ENCODE results near the gene CDT1. TPM values are rescaled to one million over a fixed set of nuclear protein-coding genes. Genes with fewer than 3 reads are reported as not detected.
A peak's percentile ranks its signal among the peaks of the same experiment; 100 is the strongest.

CDT1 gene
- total and polyA plus RNA-seq, 2 donors from 2014 or later, result 0.56 to 1.5 TPM

DNA sequence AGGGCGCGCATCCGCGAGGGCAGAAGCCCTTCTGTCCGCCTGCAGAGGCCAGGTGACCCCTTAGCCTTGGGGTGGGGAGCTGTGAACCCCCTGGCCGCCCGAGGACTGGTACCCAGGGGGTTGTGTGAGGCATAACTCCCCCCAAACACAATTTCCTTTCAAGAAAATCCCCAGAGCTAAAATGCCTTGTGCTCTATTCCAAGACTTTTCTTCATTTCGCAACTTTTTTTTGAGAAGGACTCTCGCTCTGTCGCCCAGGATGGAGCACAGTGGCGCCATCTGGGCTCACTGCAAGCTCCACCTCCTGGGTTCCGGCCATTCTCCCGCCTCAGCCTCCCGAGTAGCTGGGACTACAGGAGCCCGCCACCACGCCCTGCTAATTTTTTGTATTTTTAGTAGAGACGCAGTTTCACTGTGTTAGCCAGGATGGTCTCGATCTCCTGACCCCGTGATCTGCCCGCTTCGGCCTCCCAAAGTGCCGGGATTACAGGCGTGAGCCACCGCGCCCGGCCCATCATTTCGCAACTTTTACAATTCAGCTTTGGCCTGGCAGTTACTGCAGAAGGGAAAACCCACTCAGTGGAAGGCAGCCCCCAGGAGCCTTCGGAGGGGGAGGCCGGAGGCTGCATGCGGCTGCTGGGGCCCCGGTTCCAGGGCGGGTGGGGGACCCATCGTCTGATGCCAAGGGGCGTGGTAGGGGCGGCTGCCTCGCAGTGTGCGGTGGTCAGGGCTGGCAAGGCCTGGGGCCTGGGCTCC, 9.1 kb downstream of the CDT1 start:
- H3K9ac ChIP-seq (ENCODE audit: low read length in 3 of 3), result peak overlapping the region in 1 of 3 donors; percentile 10
- FAIRE-seq (no peak), DNase-seq (peak in 1 of 5 donors; percentile 86)

DNA sequence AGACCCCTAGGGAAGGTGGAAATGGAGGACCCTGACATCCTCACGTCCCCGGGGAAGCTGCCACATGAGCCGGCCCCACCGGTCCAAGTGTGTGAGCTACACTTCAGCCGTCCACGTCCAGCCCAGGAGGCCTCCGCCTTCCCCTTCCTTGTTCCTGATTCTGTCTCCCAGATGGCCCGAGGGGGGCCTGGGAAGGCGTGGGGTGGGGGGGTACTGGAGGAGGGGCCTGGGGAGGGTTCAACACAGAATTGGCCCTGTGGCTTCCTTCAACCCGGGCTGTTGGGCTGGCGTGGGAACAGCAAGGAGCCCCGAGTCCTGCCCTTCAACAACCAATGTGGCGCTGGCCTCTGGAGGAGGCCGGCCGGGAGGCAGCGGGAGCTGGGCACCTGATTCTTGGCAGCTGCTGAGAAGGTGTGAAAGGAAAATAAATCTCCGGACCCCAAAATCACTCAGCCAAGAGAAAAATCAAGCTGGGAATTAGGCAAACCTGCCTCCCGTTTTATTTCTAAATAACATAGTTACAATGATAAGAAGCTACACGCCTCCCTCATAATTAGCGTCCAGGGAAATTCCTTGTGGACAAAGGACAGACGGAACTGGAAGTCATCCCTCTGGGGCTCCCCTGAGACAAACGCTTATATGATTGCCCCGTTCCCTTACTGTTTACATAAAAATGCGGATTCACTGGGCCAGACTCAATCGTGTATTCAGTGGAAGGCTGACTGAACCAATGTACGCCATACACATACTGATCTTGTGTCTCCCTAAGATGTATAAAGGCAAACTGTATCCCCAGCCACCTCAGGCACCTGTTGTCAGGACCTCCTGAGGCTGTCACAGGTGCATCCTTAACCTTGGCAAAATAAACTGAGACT, 9.9 kb downstream of the CDT1 start:
- TF ChIP-seq, protein P1, sequence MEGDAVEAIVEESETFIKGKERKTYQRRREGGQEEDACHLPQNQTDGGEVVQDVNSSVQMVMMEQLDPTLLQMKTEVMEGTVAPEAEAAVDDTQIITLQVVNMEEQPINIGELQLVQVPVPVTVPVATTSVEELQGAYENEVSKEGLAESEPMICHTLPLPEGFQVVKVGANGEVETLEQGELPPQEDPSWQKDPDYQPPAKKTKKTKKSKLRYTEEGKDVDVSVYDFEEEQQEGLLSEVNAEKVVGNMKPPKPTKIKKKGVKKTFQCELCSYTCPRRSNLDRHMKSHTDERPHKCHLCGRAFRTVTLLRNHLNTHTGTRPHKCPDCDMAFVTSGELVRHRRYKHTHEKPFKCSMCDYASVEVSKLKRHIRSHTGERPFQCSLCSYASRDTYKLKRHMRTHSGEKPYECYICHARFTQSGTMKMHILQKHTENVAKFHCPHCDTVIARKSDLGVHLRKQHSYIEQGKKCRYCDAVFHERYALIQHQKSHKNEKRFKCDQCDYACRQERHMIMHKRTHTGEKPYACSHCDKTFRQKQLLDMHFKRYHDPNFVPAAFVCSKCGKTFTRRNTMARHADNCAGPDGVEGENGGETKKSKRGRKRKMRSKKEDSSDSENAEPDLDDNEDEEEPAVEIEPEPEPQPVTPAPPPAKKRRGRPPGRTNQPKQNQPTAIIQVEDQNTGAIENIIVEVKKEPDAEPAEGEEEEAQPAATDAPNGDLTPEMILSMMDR (IDR thresholded peaks at IDR 0.05; ENCODE audit: borderline replicate concordance, extremely low read depth, insufficient read depth), result no peak
- Histone ChIP-seq H3K4me1 (ENCODE audit: control insufficient read depth in 2 of 3, insufficient read depth in 2 of 3, low read depth in 1 of 3, low read length in 3 of 3) (peaks cover 0 to 15% (median 6%) of the 10 kb centered on the region in 3 donors), H3K27ac (ENCODE audit: low read depth in 2 of 2, low read length in 2 of 2) (no peak overlapping the region), H3K27me3 (ENCODE audit: control insufficient read depth, insufficient read depth, low read length) (no peaks in the 10 kb centered on the region), H3K36me3 (ENCODE audit: control insufficient read depth in 2 of 3, insufficient read depth in 3 of 3, low read length in 3 of 3) (no peaks in the 10 kb centered on the region), H3K4me3 (ENCODE audit: low read length in 3 of 3) (no peak overlapping the region), H3K9me3 (ENCODE audit: control insufficient read depth in 2 of 3, insufficient read depth in 1 of 3, low read length in 3 of 3) (no peaks in the 10 kb centered on the region), H3K9ac (ENCODE audit: low read length in 3 of 3) (no peak overlapping the region)
- FAIRE-seq (no peak), DNase-seq (no peak)
- intact Hi-C loops (cut with DNase I), result no loop called here

More for the DNA sequence above, 9.1 kb downstream of the CDT1 start:
- H3K9me3 ChIP-seq (ENCODE audit: control insufficient read depth in 2 of 3, insufficient read depth in 1 of 3, low read length in 3 of 3), result no peaks in the 10 kb centered on the region
- H3K27ac ChIP-seq (ENCODE audit: low read depth in 2 of 2, low read length in 2 of 2), result peak overlapping the region; percentile 60 to 82
- TF ChIP-seq, protein P1 (IDR thresholded peaks at IDR 0.05; ENCODE audit: borderline replicate concordance, extremely low read depth, insufficient read depth), result no peak
- peak overlapping the region in 2 of 3 donors; percentile 65 to 66 for H3K4me3 ChIP-seq (ENCODE audit: low read length in 3 of 3)
- H3K4me1 ChIP-seq (ENCODE audit: control insufficient read depth in 2 of 3, insufficient read depth in 2 of 3, low read depth in 1 of 3, low read length in 3 of 3), result peaks cover 0 to 15% (median 6%) of the 10 kb centered on the region in 3 donors
- no peaks in the 10 kb centered on the region for H3K36me3 ChIP-seq (ENCODE audit: control insufficient read depth in 2 of 3, insufficient read depth in 3 of 3, low read length in 3 of 3)
- intact Hi-C loops (cut with DNase I), result no loop called here
- no peaks in the 10 kb centered on the region for H3K27me3 ChIP-seq (ENCODE audit: control insufficient read depth, insufficient read depth, low read length)

DNA sequence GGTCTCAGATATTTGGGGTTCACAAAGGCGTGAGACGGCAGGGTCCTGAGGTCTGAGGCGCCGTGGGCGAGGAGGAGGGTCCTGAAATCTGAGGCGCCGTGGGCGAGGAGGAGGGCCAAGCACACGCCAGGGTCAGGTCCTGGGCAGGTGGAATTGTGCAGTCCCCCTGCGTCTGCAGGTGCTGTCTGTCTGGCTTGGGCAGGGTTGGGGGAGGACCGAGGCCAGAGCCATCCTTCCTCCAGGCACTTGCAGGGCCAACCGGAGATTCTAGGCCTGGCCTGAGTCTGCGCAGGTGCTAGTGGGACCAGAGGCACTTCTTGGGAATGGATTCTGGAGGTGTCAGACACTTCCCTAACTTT, 10.5 kb downstream of the CDT1 start:
- H3K27ac ChIP-seq (ENCODE audit: low read depth in 2 of 2, low read length in 2 of 2), result no peak overlapping the region
- H3K4me1 ChIP-seq (ENCODE audit: control insufficient read depth in 2 of 3, insufficient read depth in 2 of 3, low read depth in 1 of 3, low read length in 3 of 3), result peaks cover 0 to 15% (median 6%) of the 10 kb centered on the region in 3 donors
- FAIRE-seq (no peak), DNase-seq (no peak)
- H3K9me3 ChIP-seq (ENCODE audit: control insufficient read depth in 2 of 3, insufficient read depth in 1 of 3, low read length in 3 of 3), result no peaks in the 10 kb centered on the region
- intact Hi-C loops (cut with DNase I), result no loop called here
- no peaks in the 10 kb centered on the region for H3K36me3 ChIP-seq (ENCODE audit: control insufficient read depth in 2 of 3, insufficient read depth in 3 of 3, low read length in 3 of 3)
- H3K9ac ChIP-seq (ENCODE audit: low read length in 3 of 3), result no peak overlapping the region
- H3K4me3 ChIP-seq (ENCODE audit: low read length in 3 of 3), result no peak overlapping the region
- TF ChIP-seq, protein P1 (IDR thresholded peaks at IDR 0.05; ENCODE audit: borderline replicate concordance, extremely low read depth, insufficient read depth), result no peak
- no peaks in the 10 kb centered on the region for H3K27me3 ChIP-seq (ENCODE audit: control insufficient read depth, insufficient read depth, low read length)
